K562 (cell line): ENCODE data around the gene ANKRD12. TPM values are rescaled to one million over a fixed set of nuclear protein-coding genes. Genes with fewer than 3 reads are reported as not detected.

Experiments
- ADNP ChIP-seq: fragments of 200-800 bp; sonication (Bioruptor generic); IDR thresholded peaks from 2 replicates; pipeline ENCODE4 v1.6.1; 2016; ENCODE audit warnings: missing genetic modification characterization, missing compliant biosample characterization
- CGGBP1 ChIP-seq: fragments of 250-450 bp; sonication (Bioruptor Pico); IDR thresholded peaks from 2 replicates; pipeline ENCODE4 v1.9.0; 2021; ENCODE audit warnings: mild to moderate bottlenecking
- CHD4 ChIP-seq: fragments of 200-600 bp; sonication (generic); IDR thresholded peaks from 3 replicates; pipeline ENCODE4 v1.6.1; 2012; ENCODE audit warnings: low read depth, mild to moderate bottlenecking, mixed read lengths, low read length, inconsistent platforms; ENCODE audit not compliant: insufficient read depth, insufficient replicate concordance, poor library complexity, severe bottlenecking
- E2F6 ChIP-seq, 2 experiments: IDR thresholded peaks; 2 replicates each; pipeline ENCODE4 v1.6.1; 2011; ENCODE audit warnings: borderline replicate concordance in 1 of 2, control low read depth in 1 of 2, low read depth in 1 of 2, low read length in 1 of 2, mild to moderate bottlenecking in 1 of 2, mixed read lengths in 1 of 2, moderate library complexity in 1 of 2; ENCODE audit not compliant: insufficient read depth in 1 of 2, insufficient read length in 1 of 2, poor library complexity in 1 of 2, severe bottlenecking in 1 of 2; ENCODE audit errors: extremely low read depth in 1 of 2
- FOXO4 ChIP-seq: fragments of 450-650 bp; formaldehyde crosslinking; IDR thresholded peaks from 2 replicates; pipeline ENCODE4 v1.4.0; 2020; ENCODE audit warnings: mild to moderate bottlenecking, moderate library complexity
- HMG20A ChIP-seq: fragments of 450-650 bp; formaldehyde crosslinking; conservative IDR thresholded peaks from 2 replicates; pipeline ENCODE4 v1.4.0; 2020; ENCODE audit warnings: mild to moderate bottlenecking, mixed read lengths
- MAZ ChIP-seq, 2 experiments: fragments of 450-650 bp in 1 of 2; sonication (generic) in 1 of 2; formaldehyde crosslinking; IDR thresholded peaks in 1 of 2; conservative IDR thresholded peaks in 1 of 2; 2 replicates each; pipeline versions ENCODE4 v1.4.0 to v1.5.0; 2020; ENCODE audit warnings: mild to moderate bottlenecking in 1 of 2, missing genetic modification reagents in 1 of 2
- MCM7 ChIP-seq, 2 experiments: fragments of 450-650 bp; IDR thresholded peaks; 2 replicates each; pipeline ENCODE4 v1.6.1; 2016 to 2018
- REST ChIP-seq, 2 experiments: fragments of 450-650 bp; formaldehyde crosslinking in 1 of 2; IDR thresholded peaks; 2 replicates each; pipeline versions ENCODE4 v1.4.0 to v1.6.1; 2014 to 2020; ENCODE audit warnings: mild to moderate bottlenecking in 2 of 2, borderline replicate concordance in 1 of 2, low read depth in 1 of 2
- SAFB2 ChIP-seq: fragments of 200-400 bp; formaldehyde crosslinking; IDR thresholded peaks from 2 replicates; pipeline ENCODE4 v1.6.1; 2018; ENCODE audit warnings: borderline replicate concordance, low read length, low read depth, moderate library complexity; ENCODE audit not compliant: severe bottlenecking
- SAP30 ChIP-seq: fragments of 200-600 bp; sonication (generic); IDR thresholded peaks from 2 replicates; pipeline ENCODE4 v1.6.1; 2012; ENCODE audit warnings: borderline replicate concordance, low read depth, mild to moderate bottlenecking, moderate library complexity, low read length, control low read depth, inconsistent platforms; ENCODE audit not compliant: insufficient read depth, poor library complexity, severe bottlenecking
- SMAD3 ChIP-seq: fragments of 450-650 bp; formaldehyde crosslinking; conservative IDR thresholded peaks from 2 replicates; pipeline ENCODE4 v1.4.0; 2020; ENCODE audit warnings: mild to moderate bottlenecking
- TAF7 ChIP-seq: fragments of 450-650 bp; IDR thresholded peaks from 2 replicates; pipeline ENCODE4 v1.6.1; 2016; ENCODE audit warnings: missing genetic modification characterization, missing compliant biosample characterization
- polyA plus RNA-seq, 8 experiments: library from polyadenylated mRNA; depleted of rRNA in 4 of 8; stranded (reverse) in 5 of 8; unstranded in 3 of 8; fragments of >200 nt; fragmentation: Nextera tagmentation in 2 of 8; fragmentation: Illumina TruSeq in 1 of 8; extraction: Ambion mirVana in 2 of 8; extraction: Trizol in 1 of 8; gene quantifications; 2 replicates each; pipeline versions ENCODE4 v1.2.1 to v1.2.3, GENCODE V29; 2011 to 2014; ENCODE audit warnings: inconsistent platforms in 1 of 8, missing spikeins in 1 of 8
- total RNA-seq, 7 experiments: library from RNA; depleted of rRNA in 6 of 7; stranded (reverse); fragments of >200 nt in 6 of 7; fragmentation: Illumina TruSeq in 2 of 7; extraction: Trizol in 2 of 7; gene quantifications; 2 replicates each; pipeline versions ENCODE4 v1.2.1 to v1.2.3, GENCODE V29; 2011 to 2021; ENCODE audit warnings: low replicate concordance in 1 of 7

The ANKRD12 gene
- total and polyA plus RNA-seq, 9 of the 15 experiments (the other 6 are each of a cell fraction or from before 2014, with no cell fraction given): 6.6 to 28.2 (median 16.0) TPM

GRCh38 chr18:9102508-9103375 is 33.8 kb upstream of the ANKRD12 start, which contains the start of gene NDUFV2 (continued):
- no peak; the same call in 1 of the 2 replicates for TF ChIP-seq REST (IDR thresholded peaks at IDR 0.05; ENCODE audit: borderline replicate concordance)
- TF ChIP-seq REST (CRISPR knock-in tag; IDR thresholded peaks at IDR 0.05; ENCODE audit: low read depth): peak; percentile 56; the same call in 1 of the 2 replicates
- TF ChIP-seq CGGBP1 (CRISPR knock-in tag): 0 out of 2 replicates have a peak, but pooled peaks have one; percentile 66
- peak; percentile 100 for TF ChIP-seq MAZ (CRISPR knock-in tag; conservative IDR thresholded peaks at IDR 0.05 in 1 of 2, IDR thresholded peaks at IDR 0.05 in 1 of 2)
- TF ChIP-seq CHD4: no peak
- TF ChIP-seq SMAD3 (CRISPR knock-in tag): 0 out of 2 replicates have a peak, but pooled peaks have one; percentile 66
- no peak for TF ChIP-seq HMG20A (CRISPR knock-in tag)
- TF ChIP-seq SAP30: peak; percentile 31
- TF ChIP-seq MCM7 (IDR thresholded peaks at IDR 0.05): no peak
- TF ChIP-seq ADNP (tag): no peak
- TF ChIP-seq E2F6 (IDR thresholded peaks at IDR 0.05; ENCODE audit: borderline replicate concordance in 1 of 2, extremely low read depth in 1 of 2, insufficient read depth in 1 of 2, insufficient read length in 1 of 2, low read depth in 1 of 2, low read length in 1 of 2, poor library complexity in 1 of 2, severe bottlenecking in 1 of 2): peak; percentile 60 to 78
- no peak for TF ChIP-seq SAFB2
- TF ChIP-seq FOXO4 (CRISPR knock-in tag): 0 out of 2 replicates have a peak, but pooled peaks have one; percentile 20
- TF ChIP-seq TAF7 (tag): peak; percentile 44; the same call in 1 of the 2 replicates
